AML-193 (cell line): Measurements from ENCODE around the gene DOK3.
A peak's percentile ranks its signal among the peaks of the same experiment; 100 is the strongest.
"Not testable (repeated sequence)": the region's sequence is repeated elsewhere in the genome, so short reads cannot be mapped to it uniquely, and the experiment has no call there.

ENCODE experiments used
- DNase-seq, 2 experiments: peaks; one replicate each; lab custom pipeline; 2025; lab: John Stamatoyannopoulos, UW

Gene DOK3

DNA sequence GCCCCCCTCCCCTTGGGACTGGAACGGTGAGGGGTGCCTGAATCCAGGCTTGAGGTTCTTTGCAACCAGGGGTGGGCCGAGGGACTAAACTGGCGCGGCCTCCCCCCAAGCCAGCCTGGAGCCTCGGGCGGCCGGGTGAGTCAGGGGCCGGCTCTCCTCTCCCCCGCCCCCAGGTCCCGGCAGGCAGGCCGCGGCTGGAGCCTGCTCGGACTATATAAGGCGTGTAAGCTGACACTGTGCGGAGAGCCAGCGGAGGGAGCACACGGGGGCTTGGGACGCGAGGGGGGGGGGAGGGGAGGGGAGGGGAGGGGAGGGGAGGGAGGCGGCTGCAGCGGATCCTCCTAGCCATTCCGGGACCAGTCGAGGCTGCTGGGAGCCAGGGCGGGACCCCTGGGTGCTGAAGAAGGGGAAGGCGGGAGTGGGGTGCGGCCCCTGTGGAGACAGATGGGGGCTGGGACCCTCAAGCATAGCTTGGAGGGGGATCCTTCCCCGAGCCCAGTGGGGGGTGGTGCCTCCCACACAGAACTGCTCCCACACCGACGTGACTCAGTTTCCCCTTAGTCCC lies 12.8 kb downstream of the DOK3 start:
- DNase-seq = no peak

DNA sequence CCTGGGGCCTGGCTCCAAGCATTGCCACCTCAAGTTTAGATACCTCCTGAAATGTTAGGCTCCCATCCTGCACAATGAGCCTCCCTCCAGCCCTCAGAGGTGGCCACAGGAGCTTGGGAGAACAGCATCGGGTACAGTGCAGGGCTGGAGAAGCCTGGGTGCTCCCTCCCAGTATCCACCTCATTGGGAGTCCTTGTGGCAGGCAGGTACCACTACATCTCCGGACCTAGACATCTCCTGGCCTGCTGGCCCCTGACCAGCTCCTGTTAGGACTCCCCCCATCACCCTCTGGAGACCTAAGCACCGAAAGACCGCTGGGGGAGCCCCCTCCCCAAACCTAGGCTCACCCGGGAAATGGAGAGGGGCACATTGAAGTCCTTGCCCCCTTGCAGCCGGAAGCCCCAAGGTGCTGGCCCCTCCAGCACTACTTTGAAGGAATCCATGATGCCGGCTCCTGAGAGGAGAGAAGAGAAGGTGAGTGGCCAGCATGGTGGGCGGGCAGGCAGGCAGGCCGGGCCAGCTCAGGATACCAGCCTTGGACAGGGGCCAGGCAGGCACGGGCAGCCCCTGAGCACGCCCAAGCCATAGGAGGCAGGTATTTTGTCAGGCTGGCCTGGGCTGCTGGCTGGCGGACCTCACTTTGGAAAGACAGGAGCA lies 13.4 kb downstream of the DOK3 start:
- no peak for DNase-seq

DNA sequence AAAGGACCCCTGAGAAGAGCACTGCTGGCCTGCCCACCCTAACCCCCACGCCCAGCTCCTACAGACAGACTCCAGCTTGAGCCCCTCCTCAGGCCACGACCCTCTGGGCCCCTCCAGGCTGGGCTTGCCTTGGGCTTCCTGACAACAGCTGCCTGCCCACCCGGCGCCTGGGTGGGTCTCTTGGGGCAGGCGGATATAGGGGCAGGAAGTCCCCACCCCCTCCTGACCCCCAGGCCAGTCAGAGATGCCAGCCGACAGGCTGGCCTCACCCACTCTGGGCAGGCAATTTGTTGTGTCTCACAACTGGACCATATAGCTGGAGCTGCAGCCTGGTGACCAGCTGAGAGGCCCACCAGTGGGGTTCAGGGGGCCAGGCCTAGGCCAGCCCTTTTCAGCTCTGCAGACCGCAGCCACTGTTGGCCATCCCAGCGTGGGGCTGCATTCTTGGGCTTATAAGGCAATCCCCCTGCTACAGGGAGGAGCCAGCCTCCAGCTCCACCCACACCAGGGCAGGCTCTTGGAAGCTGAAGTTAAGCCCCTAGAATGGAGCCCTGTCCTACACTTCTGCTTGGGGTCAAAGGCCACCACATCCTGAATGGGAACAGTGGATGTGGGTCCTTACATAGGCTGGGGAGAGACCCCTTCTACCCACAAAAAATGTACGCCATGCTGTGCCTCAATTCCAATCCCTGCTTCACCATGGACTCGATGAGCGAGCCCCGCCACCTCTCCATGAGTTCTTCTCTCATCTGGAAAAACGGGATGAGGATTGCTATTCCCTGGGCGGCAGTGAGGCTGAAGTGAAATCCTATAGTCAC lies 14.2 kb downstream of the DOK3 start:
- DNase-seq = no peak

DNA sequence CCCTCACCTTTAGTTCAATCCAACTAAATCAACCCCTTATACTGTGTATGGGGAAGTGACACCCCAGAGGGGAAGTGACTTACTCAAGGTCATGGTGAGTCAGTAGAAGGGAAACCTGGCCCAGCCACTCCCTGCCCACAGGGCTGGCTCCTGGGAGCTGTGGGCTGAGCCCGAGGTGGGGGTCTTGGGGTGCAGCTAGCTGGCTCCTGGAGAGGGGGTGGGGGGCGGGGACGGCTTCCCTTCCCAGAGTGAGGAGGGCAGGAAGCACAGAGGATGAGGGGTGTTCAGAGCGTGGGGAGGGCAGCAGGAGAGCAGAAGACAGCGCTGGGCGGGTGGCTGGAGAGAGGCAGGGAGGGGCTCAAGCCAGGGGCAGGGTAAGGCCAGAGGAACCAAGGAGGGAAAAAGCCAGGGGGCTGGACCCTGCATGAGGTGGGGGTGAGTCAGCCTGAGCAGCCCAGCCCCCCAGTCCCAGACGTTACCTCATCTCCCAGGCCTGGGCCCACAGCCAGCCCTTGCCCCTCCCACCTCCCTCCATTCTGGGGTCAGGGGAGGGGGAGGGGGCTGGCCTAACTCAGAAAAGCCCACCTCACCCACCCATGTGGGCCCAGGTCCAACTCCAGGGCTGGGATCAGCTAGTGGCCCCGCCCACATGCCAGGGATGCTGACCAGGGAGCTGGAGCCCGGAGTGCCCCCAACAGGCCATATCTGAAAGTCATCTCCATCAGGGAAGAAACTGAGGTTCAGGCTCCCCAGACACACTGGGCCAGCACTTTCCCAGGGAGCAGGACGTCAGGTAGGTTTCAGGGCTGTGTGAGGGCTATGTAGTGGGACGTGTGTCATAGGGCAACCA lies 15.1 kb downstream of the DOK3 start:
- peak; percentile 70 to 76 for DNase-seq

DNA sequence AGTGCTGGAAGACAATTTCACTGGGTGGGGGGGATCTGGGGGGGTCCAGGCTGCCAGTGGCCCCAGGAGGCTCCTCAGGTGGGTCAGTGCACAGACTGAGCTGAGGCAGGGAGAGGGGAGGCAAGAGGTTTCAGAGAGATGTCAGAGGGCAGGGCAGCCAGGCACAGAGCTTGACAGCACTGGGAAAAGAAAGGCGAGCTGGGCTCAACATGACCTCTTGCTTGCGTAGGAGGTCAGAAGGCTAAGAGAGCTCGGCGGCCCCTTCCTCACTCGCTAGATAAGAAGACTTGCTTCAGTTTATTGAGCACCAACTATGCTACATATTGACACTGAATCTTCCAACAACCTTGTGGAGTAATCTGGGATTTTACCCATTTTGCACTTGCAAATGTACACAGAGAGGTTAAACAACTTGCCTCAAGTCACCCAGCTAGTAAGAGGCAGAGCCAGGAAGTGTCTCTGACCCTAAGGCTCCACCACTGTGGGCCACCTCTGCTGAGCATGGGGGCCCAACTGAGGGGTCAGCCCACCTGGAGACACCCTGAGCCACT lies 15.8 kb downstream of the DOK3 start:
- no peak for DNase-seq

DNA sequence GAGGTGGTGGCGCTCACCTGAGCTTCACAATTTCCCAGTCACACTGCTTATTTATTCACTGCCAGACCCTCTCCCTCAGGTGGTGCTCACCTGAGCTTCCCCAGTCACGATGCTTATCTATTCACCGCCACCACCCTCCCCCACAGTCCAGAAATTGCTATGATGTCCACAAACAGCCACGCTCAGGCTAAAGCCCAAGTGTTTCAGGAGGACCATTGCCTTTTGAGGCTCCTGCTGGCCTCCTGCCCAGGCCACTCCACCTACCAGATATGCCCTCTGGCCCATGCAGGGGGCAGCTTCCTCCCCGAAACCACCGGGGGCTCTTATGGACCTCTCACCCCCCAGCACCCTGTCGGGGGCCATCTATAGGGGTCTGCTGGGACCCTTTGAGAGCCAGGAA lies 16.8 kb downstream of the DOK3 start:
- DNase-seq = no peak

DNA sequence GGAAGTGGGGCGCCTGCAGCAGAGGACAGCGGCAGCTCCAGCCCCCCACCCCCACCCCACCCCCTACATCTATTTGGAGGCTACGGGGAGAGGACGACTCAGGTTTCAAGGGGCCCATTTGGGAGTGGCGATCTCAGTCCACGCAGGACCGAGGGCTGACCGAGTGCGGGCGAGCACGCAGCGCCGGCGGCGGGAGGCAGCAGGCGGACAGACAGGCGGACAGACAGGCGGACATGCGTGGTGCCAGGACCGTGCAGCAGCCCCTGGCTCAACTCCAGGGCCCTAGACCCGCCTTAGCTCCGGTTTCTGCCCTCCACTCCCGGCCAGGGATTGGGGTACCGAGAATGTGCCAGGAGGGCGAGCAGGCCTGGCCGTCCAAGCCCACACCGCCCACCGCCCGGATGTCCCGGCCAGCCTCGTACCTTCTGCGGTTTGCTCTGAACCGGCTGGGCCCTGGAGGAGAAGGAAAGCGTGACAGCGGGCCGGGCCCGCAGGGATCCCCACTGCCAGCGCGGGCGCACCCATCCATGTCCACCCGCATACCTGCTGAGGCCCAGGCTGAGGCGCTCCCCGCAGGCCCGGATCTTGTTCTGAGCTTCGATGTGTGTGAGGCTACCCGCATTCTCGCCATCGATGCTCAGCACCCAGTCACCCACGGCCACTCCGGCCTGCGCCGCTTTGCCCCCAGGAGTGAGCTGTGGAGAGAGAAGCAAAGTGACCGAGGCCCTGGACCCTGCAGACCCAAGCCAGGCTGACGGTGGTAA lies 17.5 kb downstream of the DOK3 start:
- DNase-seq = no peak

DNA sequence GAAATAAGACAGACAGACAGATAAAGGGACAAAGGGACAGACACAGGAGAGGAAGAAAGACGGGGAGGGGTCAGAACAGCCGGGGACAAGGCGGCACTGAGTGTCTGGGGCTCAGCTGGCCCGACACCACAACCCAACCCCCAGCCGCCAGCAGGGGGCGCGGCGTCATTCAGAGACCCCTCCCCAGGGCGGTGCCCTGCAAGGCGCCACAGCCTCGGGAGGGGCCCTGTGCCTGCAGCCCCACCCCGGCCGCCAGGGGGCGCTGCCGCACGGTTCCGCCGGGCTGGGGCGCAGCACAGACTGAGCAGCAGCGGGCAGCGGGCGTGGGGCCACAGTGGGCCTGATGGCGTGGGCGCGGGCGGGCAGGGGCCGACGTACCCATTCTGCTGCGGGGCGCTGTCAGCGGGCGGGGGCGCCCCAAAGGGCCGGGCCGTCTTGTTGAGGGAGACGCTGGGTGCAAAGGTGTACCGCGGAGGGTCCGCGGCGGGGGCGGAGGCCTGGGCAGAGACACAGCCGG lies 18.1 kb downstream of the DOK3 start:
- no peak for DNase-seq

DNA sequence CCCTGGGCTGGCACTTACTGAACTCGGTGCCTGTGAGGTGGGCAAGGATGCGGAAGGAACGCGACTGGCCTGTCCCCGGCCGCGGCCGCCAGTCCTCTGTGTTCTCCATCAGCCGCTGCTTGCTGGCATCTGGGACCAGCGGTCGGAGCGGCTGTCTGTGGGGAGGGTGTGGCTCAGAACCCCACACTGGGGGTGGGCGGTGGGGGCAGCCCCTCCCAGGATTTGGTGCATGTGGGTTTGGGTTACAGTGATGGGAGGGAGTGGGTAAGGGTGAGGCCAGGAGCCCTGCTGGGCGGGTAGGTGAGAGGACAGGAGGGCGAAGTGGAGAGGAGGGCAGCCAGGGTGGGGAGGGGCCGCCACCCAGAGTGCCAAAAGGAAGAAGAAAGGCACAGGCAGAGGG lies 18.6 kb downstream of the DOK3 start:
- DNase-seq = no peak

DNA sequence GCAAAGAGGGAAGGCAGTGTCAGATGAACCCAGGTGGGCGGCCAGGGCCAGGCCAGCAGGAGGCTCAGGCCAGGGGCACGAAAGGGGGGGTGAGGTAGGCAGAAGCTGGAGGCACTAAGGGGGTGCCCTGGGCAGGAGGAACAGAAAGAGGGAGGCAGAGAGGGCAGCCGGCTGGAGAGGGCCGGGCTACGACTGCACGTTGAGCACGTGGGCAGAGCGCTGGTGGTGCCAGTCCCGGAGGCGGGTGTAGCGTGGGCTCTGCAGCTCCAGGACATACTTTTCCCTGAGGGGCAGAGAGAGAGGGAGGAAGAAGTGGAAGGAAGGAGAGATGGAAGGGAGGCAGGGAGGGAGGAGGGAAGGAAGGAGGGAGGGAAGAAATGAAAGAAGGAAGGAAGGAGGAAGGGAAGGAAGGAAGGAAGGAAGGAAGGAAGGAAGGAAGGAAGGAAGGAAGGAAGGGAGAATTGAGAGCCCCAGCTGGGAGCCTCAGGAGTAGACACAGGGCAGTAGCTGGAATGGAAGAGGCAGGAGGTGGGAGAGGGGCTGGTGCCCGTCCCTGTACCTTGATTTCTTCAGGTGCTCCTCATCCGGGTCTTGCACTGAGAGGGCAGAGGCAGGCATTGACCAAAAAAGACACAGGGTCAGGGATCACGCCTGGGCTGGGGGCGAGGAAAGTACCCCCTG lies 19.2 kb downstream of the DOK3 start:
- DNase-seq = no peak

DNA sequence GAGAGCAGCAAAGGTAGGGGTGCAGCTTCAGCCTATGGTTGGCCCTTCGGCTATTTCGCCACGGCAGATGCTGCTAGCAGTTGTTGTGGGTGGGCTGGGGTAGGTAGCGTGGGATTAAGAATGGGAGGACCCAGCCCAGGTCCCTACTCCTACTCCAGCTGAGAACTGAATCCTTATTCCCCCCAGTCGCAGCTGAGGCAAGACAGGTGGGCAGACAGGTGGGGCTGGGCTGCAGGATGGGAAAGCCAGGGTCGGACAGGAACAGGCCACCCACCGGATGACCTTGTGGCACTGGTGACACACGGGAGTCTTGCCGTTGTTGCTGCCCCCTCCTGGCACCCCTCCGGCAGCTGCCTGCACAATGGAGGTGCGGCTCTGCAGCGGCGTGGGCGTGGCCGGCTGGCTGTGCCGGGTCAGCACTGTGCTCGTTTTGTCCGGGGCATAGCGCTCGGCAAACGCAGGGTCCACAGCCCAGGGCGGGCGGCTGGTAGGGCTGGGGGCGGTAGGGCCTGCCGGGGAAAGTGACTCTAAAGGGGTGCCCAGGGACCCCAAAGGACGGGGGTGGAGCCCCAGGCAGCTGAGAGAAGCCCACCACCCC lies 20.4 kb downstream of the DOK3 start:
- no peak for DNase-seq

DNA sequence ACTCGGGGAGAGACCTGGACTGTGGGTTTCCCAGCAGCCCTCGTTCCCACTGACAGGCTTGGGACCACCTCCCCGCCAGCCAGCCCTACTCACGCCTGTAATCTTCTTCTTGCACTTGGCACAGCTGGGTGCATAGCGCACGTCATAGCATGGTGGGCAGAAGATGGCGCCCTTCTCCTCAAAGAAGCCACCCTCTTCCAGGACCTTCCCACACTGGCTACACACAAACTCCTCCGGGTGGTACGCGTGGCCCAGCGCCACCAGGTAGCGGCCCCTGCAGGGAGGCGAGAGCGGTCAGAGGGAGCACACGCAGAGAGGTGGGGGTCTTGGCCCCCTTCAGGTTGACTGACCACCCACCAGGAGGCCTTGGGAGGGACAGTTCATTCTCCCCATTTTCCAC lies 21.7 kb downstream of the DOK3 start:
- DNase-seq = no peak

DNA sequence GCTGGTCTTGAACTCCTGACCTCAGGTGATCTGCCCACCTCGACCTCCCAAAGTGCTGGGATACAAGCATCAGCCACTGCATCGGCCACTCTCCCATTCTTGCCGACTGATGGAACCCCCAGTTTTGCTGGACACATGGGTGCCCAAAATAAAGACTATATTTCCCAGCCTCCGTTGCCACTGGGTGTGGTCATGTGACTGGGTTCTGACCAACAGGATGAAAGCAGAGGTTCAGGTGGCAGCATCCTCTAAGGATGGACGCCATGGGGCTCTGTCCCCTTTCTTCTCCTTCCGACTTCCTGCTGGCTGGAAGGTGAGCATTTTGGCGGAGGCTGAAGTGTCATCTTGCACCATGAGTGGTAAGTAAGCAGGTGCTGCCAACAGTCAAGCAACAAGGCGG lies 22.5 kb downstream of the DOK3 start:
- DNase-seq = no peak

DNA sequence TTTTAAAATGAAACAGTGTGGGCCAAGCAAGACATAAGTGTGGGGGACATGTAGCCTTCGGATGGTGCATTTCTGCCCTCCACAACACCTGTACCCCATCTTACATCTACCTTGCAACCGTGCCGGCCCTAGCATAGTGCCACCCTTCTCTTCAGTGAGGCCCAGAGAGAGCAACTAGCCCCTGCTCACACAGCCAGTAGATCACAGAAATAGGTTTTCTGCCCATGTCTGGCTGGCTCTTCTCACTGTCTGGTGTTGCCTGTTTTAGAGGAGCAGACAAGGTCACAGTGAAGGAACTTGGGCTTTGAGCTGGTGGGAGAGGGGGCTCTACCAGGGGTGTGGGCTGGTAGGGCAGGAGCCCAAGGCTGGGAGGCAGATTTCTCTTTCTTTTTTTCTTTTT lies 23.4 kb downstream of the DOK3 start:
- DNase-seq = no peak

DNA sequence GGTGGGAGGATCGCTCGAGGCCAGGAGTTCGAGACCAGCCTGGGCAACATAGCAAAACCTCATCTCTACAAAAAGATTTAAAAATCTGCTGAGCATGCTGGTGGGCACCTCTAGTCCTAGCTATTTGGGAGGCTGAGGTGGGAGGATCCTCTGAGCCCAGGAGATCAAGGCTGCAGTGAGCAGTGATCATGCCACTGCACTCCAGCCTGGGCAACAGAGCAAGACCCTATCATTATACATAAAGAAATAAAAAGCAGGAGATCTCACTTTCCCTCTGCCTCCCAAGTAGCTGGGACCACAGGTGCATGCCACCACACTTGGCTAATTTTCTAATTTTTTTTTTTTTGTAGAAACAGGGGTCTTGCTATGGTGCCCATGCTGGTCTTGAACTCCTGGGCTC lies 23.9 kb downstream of the DOK3 start:
- not testable (repeated sequence) for DNase-seq

DNA sequence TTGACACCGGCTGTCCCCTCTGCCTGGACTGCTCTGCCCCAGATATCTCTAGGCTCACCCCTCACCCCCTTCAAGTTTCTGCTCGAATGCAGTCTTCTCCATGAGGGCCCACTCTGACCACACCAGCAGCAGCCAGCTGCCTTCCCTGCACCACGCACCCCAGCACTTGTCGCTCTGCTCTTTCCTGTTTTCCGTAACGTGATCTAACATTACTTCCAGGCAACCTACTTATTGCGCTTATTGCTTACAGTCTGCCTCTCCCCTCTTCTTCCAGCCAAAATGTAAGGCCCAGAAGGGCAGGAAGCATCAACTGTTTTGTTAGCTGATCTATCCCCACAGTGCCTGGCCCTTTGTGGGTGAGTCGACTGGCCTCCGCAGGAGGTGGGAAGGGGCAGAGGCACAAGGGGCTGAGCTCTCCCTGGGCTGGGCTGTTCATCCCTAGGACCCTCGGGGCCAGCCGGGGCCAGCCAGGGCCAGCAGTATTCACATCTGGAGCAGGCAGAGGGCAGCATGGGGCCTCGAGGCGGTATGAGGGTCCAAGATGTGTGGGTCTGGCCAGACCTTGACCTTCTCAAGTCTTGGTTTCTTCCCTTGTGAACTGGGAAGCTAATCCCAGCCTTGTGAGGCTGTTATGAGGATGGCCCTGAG lies 24.6 kb downstream of the DOK3 start:
- no peak for DNase-seq

DNA sequence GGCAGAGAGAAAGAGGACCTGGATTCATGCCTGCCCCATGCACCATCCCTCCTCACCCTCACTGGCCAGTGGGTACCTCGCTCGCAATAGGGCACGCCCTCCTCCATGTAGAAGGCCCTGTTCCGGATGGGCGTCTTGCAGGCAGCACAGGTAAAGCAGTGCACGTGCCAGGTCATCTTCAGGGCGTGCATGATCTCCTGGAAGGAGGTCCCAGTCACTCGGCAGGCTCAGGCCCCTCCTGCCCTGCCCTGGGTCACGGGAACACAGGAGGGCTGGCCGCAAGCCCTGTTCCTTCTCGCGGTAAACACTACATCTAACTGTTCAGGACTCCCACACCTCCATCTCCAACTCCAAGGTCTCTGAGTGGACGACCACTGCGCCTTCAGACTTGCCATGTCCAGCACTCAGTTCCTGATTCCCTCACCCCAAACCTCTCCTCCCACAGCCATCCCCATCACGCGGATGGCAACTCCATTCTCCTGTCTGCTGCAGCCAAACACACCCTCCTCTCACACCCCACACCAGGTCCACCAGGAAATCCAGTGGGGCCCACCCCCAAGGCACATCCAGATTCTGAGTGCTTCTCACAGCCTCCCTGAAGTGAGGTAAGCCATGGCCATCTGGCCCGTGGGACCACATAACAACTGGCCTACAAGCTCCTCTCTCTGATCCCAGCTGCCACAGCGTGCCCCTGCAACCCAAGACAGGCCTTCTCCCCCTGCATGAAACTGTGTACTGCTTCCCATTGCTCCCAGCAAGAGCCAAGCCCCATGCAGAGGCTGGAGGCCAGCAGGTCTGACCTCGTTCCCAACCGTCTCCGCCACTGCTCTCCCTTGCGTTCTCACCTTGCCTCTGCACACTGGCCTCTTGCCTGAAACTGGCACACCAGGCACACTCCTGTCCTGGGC lies 25.4 kb downstream of the DOK3 start:
- DNase-seq = no peak

DNA sequence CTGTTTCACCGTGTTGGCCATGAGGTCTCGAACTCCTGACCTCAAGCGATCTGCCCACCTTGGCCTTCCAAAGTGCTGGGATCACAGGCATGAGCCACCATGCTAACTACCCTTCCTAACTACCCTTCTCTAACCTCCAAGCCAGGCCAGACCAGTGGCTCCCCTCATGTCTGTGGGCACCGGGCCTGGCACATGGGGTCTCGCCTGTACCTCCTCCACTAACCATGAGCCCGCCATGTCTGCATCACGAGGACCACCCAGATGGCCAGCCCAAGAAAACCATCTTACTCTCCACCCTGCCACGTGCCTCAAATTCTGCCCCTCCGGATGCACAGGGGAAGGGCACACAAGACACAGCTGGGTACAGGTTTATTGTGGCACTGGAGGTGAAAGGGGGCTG lies 26.6 kb downstream of the DOK3 start:
- DNase-seq = no peak

DNA sequence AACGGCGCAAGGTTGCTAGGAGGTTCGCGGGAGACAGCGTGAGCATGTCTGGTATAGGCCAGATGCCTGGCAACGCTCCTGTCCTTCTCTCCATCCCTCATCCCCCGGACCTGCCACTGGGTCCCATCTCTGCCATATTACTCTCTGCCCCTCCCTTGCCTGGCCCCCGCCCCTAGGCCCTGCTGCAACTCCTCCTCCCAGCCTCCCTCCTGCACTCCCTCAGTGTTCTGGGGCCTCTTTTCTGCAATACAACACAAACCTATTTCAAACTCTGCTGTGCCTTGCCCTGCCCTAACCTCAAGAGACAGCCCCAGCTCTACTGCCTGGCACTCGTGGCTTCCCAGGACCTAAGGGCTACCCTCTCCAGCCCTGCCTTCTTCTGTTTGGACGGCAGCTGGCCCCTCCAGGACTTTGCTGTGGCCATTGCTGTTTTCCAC lies 27.2 kb downstream of the DOK3 start:
- DNase-seq = no peak
